Stimulated activated naive CD8-positive, alpha-beta T cell treated with anti-CD3 and anti-CD28 coated beads, Interleukin-15, amount 100 ng/mL, for 72 hours (primary cell): ENCODE measurements around the gene RBM8A.
"Not testable (repeated sequence)": the region's sequence is repeated elsewhere in the genome, so short reads cannot be mapped to it uniquely, and the experiment has no call there.

Source experiments
- ATAC-seq: fragments of 150-1000 bp; cut with Tn5 transposase; 2 replicates; pipeline ENCODE4 v1.10.0; 2021; ENCODE audit warnings: mild to moderate bottlenecking, moderate library complexity
- DNase-seq, 2 donors: peaks; one replicate each; pipeline ENCODE4 v3.0.0; 2021 to 2022
- H3K27ac Mint-ChIP-seq, 2 donors: one replicate each; pipeline ENCODE4 v1.8.0; 2022; ENCODE audit warnings: mild to moderate bottlenecking in 2 of 2, mixed read lengths in 2 of 2, moderate library complexity in 2 of 2
- H3K27me3 Mint-ChIP-seq: one replicate; pipeline ENCODE4 v1.8.0; 2022; ENCODE audit warnings: mixed read lengths
- H3K4me1 Mint-ChIP-seq: one replicate; pipeline ENCODE4 v1.8.0; 2022; ENCODE audit warnings: mild to moderate bottlenecking, mixed read lengths
- H3K4me3 Mint-ChIP-seq, 2 donors: one replicate each; pipeline ENCODE4 v1.8.0; 2022; ENCODE audit warnings: mild to moderate bottlenecking in 2 of 2, mixed read lengths in 2 of 2, moderate library complexity in 1 of 2
- H3K9me3 Mint-ChIP-seq, 2 donors: one replicate each; pipeline ENCODE4 v1.8.0; 2022; ENCODE audit warnings: mixed read lengths in 2 of 2

Gene RBM8A

DNA sequence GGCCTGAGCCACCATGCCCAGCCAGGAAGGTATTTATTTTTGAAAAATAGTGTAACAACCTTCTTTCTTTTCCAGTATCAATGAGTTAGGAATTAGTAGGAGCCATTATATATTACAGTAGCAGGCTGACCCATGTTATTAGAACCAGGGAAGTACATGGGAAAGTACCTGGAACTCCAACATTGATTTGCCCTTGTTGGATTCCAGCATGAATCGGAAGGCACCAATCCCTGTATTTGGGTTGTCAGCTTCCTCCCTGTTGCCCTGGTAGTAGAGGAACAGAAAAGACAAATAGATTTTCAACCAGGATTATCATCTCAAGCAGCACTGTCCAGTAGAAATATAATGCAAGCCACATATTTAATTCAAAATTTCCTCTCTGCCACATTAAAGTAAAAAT lies 10.2 kb upstream of the RBM8A start:
- H3K27me3 Mint-ChIP-seq: no peaks in the 10 kb centered on the region
- no peak for ATAC-seq
- no peak overlapping the region for H3K27ac Mint-ChIP-seq

GRCh38 chr1:145936247-145936646 lies 9.0 kb upstream of the RBM8A start:
- peaks cover 24% of the 10 kb centered on the region for H3K4me1 Mint-ChIP-seq
- no peak for ATAC-seq
- no peak overlapping the region for H3K4me3 Mint-ChIP-seq
- DNase-seq: no peak
- no peaks in the 10 kb centered on the region for H3K9me3 Mint-ChIP-seq
- H3K27me3 Mint-ChIP-seq: no peaks in the 10 kb centered on the region
- H3K27ac Mint-ChIP-seq: no peak overlapping the region

More for the DNA sequence above, 10.2 kb upstream of the RBM8A start:
- Mint-ChIP-seq H3K4me1 (peaks cover 19% of the 10 kb centered on the region), H3K9me3 (no peaks in the 10 kb centered on the region), H3K4me3 (no peak overlapping the region)
- DNase-seq: no peak

DNA sequence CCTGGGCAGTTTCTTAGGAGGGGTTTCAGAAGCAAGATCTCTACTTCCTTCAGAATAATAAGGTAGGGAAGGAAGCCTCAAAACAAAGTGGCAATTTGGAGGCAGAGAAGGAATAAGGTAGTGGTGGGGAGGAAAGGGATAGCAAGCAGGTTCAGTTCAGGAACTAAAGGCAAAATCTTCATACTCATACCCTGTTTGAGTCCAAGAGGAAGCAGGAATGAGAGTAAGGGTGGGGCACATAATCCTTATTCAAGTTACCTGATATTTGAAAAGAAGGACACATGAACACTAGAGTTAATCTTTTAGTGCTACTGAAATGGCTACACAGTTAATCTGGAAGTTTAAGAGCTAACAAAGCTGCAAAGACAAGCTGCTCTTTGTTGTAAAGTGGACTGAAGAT lies 8.4 kb upstream of the RBM8A start:
- no peak for DNase-seq
- no peak for ATAC-seq
- H3K9me3 Mint-ChIP-seq: no peaks in the 10 kb centered on the region
- H3K27ac Mint-ChIP-seq: peak overlapping the region in 1 of 2 donors; percentile 2
- H3K27me3 Mint-ChIP-seq: no peaks in the 10 kb centered on the region
- no peak overlapping the region for H3K4me3 Mint-ChIP-seq
- peaks cover 24% of the 10 kb centered on the region for H3K4me1 Mint-ChIP-seq

GRCh38 chr1:145932522-145933009 lies 5.3 kb upstream of the RBM8A start:
- H3K9me3 Mint-ChIP-seq, ATAC-seq, H3K27me3 Mint-ChIP-seq, DNase-seq: not testable (repeated sequence)
- Mint-ChIP-seq H3K27ac (peak overlapping the region in 1 of 2 donors; percentile 90), H3K4me3 (peak overlapping the region; percentile 21 to 64), H3K4me1 (peaks cover 32% of the 10 kb centered on the region)

GRCh38 chr1:145927916-145928643 lies 796 bp upstream of the RBM8A start:
- ATAC-seq: no peak
- Mint-ChIP-seq H3K27ac (peak overlapping the region; percentile 57 to 61), H3K27me3 (no peaks in the 10 kb centered on the region), H3K4me3 (no peak overlapping the region), H3K4me1 (peaks cover 36% of the 10 kb centered on the region), H3K9me3 (no peaks in the 10 kb centered on the region)
- no peak for DNase-seq

- ATAC-seq (peak; percentile 71), DNase-seq (peak; percentile 43 to 69)
- Mint-ChIP-seq H3K4me3 (no peak overlapping the region), H3K4me1 (peaks cover 27% of the 10 kb centered on the region), H3K27me3 (no peaks in the 10 kb centered on the region), H3K27ac (no peak overlapping the region), H3K9me3 (no peaks in the 10 kb centered on the region)
These were observed 610 bp downstream of the RBM8A start for GRCh38 chr1:145926686-145927062.

DNA sequence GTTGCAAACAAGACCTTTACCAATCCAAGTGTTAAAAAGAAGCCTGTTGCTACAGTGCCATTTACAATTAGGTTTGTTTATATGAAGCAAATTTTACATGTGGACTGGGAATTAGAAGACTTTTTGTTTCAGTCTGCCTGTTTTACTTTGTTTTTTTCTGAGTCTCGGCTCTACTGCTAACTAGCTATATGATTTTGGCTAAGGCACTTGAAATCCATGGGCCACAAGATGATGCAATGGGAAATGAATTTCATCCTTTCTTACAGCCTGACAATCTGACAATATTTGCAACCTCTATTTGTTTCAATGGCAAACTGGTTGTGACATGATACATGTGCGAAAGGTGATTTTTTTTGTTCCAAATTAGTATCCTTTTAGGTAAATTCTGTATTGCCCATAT lies 5.0 kb downstream of the RBM8A start:
- peaks cover 48% of the 10 kb centered on the region for H3K4me1 Mint-ChIP-seq
- no peaks in the 10 kb centered on the region for H3K9me3 Mint-ChIP-seq
- H3K4me3 Mint-ChIP-seq: no peak overlapping the region
- DNase-seq: no peak
- H3K27me3 Mint-ChIP-seq: no peaks in the 10 kb centered on the region
- no peak for ATAC-seq
- H3K27ac Mint-ChIP-seq: no peak overlapping the region

GRCh38 chr1:145920297-145920696 lies 7.0 kb downstream of the RBM8A start:
- not testable (repeated sequence) for H3K9me3 Mint-ChIP-seq, ATAC-seq, H3K27ac Mint-ChIP-seq, DNase-seq, H3K27me3 Mint-ChIP-seq
- H3K4me1 Mint-ChIP-seq: peaks cover 52% of the 10 kb centered on the region
- H3K4me3 Mint-ChIP-seq: peak overlapping the region; percentile 91 to 94

DNA sequence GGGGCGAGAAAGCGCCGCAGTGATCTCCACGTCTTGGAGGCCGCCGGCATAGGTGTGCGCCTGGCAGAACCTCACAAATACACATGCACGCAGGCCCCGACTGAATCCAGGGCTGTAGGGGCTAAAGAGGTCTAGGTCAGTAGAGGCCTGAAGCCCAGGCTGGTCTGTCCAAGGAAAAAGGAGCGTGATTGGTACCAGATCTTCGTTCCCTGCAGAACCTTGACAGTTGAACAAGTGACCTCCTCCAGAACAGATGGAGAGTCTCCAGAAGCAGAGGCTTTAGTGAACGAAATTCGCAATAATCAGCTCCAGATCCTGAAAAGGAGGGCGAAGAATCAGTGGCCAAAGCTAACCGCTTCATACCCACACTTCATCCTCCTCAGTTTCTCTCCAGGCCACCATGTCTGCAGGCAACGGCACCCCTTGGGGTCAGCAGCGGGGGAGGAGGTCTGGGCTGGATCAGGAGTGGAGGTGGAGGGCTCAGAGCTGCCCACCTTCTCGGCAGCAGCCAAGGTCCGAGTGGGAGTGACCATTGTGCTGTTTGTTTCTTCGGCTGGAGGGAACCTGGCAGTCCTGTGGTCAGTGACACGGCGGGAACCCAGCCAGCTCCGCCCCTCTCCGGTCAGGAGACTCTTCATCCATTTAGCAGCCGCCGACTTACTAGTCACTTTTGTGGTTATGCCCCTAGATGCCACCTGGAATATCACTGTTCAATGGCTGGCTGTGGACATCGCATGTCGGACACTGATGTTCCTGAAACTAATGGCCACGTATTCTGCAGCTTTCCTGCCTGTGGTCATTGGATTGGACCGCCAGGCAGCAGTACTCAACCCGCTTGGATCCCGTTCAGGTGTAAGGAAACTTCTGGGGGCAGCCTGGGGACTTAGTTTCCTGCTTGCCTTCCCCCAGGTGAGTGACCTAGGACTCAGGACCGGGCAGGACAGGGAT lies 8.0 kb downstream of the RBM8A start:
- ATAC-seq: peak; percentile 94
- Mint-ChIP-seq H3K27me3 (no peaks in the 10 kb centered on the region), H3K27ac (peak overlapping the region; percentile 95 to 97), H3K4me3 (peak overlapping the region; percentile 91 to 94), H3K4me1 (peaks cover 56% of the 10 kb centered on the region), H3K9me3 (no peaks in the 10 kb centered on the region)
- peak in 1 of 2 donors; percentile 40 for DNase-seq

GRCh38 chr1:145918144-145918991 lies 8.9 kb downstream of the RBM8A start, which contains the start of gene PEX11B:
Gene PEX11B, minus strand, starts transcription at chr1:145918717. Its CDS starts 29 bp downstream, at chr1:145918688.
- Mint-ChIP-seq H3K9me3 (no peaks in the 10 kb centered on the region), H3K4me3 (peak within 1 kb of the TSS; percentile 91 to 94), H3K4me1 (peaks cover 65% of the 10 kb centered on the region), H3K27me3 (no peaks in the 10 kb centered on the region), H3K27ac (peak within 1 kb of the TSS; percentile 95 to 97)
- peak; percentile 93 for ATAC-seq
- DNase-seq: peak; percentile 90

- Mint-ChIP-seq H3K9me3 (no peaks in the 10 kb centered on the region), H3K4me1 (peaks cover 59% of the 10 kb centered on the region), H3K27ac (peak overlapping the region; percentile 95 to 97), H3K27me3 (no peaks in the 10 kb centered on the region), H3K4me3 (peak overlapping the region; percentile 91 to 94)
- ATAC-seq (no peak), DNase-seq (no peak)
These were observed 9.7 kb downstream of the RBM8A start for GRCh38 chr1:145917595-145917994.

DNA sequence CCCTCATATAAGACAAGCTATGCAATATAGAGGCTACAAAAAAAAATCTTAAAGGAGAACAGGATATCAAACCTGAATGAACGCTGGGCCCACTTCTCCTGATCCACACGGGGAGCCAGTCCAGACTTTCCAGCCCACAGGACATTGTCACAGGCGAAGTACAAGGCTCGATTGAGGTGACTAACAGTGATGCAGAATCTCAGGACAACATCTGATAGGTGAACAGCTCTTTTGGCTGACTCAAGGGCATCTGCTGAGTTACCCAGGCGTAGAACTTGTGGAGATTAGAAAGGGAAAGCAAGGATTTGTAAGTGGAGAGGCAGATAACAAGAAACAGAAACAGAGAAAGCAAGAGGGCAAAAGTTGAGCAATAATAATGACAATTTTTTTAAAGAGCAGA lies 10.5 kb downstream of the RBM8A start:
- DNase-seq (no peak), ATAC-seq (no peak)
- Mint-ChIP-seq H3K9me3 (no peaks in the 10 kb centered on the region), H3K4me3 (peak overlapping the region; percentile 91 to 94), H3K4me1 (peaks cover 59% of the 10 kb centered on the region), H3K27ac (peak overlapping the region in 1 of 2 donors; percentile 90), H3K27me3 (no peaks in the 10 kb centered on the region)

- DNase-seq (no peak), ATAC-seq (no peak)
- Mint-ChIP-seq H3K27ac (peak overlapping the region; percentile 11 to 37), H3K4me1 (peaks cover 29% of the 10 kb centered on the region), H3K9me3 (no peaks in the 10 kb centered on the region), H3K27me3 (no peaks in the 10 kb centered on the region), H3K4me3 (no peak overlapping the region)
These were observed 15.1 kb downstream of the RBM8A start for GRCh38 chr1:145912128-145912641.

- DNase-seq (no peak), ATAC-seq (no peak)
- Mint-ChIP-seq H3K27me3 (no peaks in the 10 kb centered on the region), H3K4me3 (no peak overlapping the region), H3K9me3 (no peaks in the 10 kb centered on the region), H3K4me1 (peaks cover 2% of the 10 kb centered on the region), H3K27ac (no peak overlapping the region)
These were observed 18.6 kb downstream of the RBM8A start for GRCh38 chr1:145908653-145909052.
